MM.1S (cell line): ENCODE results near the gene L3MBTL3.

Source experiments
- DNase-seq: peaks from one replicate; pipeline ENCODE4 v3.0.0-alpha.2; 2015
- H2AFZ ChIP-seq: fragments of 300-600 bp; sonication (generic); 2 replicates; pipeline ENCODE4 v1.6.0; 2016; ENCODE audit warnings: antibody characterized with exemption, low read length
- H3F3A ChIP-seq: fragments of 300-600 bp; sonication (generic); 2 replicates; pipeline ENCODE4 v1.6.1; 2016; ENCODE audit warnings: mild to moderate bottlenecking, antibody characterized with exemption, low read length, moderate library complexity, mixed read lengths; ENCODE audit not compliant: insufficient read depth
- H3K27ac ChIP-seq: fragments of 300-600 bp; sonication (generic); 2 replicates; pipeline ENCODE4 v1.5.1; 2016; ENCODE audit warnings: mild to moderate bottlenecking, low read length
- H3K27me3 ChIP-seq: fragments of 300-600 bp; sonication (generic); replicated peaks from 2 replicates; pipeline ENCODE4 v1.6.0; 2016; ENCODE audit warnings: low read length; ENCODE audit not compliant: insufficient read depth
- H3K36me3 ChIP-seq: fragments of 300-600 bp; sonication (generic); replicated peaks from 2 replicates; pipeline ENCODE4 v1.6.1; 2016; ENCODE audit warnings: mild to moderate bottlenecking, low read length, mixed read lengths; ENCODE audit not compliant: insufficient read depth
- H3K4me1 ChIP-seq: fragments of 300-600 bp; sonication (generic); 2 replicates; pipeline ENCODE4 v1.6.1; 2016; ENCODE audit warnings: low read length, mixed read lengths
- H3K4me2 ChIP-seq: fragments of 300-600 bp; sonication (generic); 2 replicates; pipeline ENCODE4 v1.6.0; 2016; ENCODE audit warnings: low read depth, low read length
- H3K4me3 ChIP-seq: fragments of 300-600 bp; sonication (generic); 2 replicates; pipeline ENCODE4 v1.5.1; 2016; ENCODE audit warnings: low read length, mixed read lengths
- H3K79me2 ChIP-seq: fragments of 300-600 bp; sonication (generic); 2 replicates; pipeline ENCODE4 v1.6.1; 2016; ENCODE audit warnings: mixed run types, low read length, mixed read lengths
- H3K9ac ChIP-seq: fragments of 300-600 bp; sonication (generic); 2 replicates; pipeline ENCODE4 v1.6.1; 2016; ENCODE audit warnings: low read length, mixed read lengths
- H3K9me2 ChIP-seq: fragments of 300-600 bp; sonication (generic); replicated peaks from 2 replicates; pipeline ENCODE4 v1.6.1; 2016; ENCODE audit warnings: mild to moderate bottlenecking, low read length, mixed read lengths; ENCODE audit not compliant: insufficient read depth
- H3K9me3 ChIP-seq: fragments of 300-600 bp; sonication (generic); replicated peaks from 2 replicates; pipeline ENCODE4 v1.6.1; 2016; ENCODE audit warnings: mild to moderate bottlenecking, low read length, mixed read lengths; ENCODE audit not compliant: insufficient read depth
- H4K20me1 ChIP-seq: fragments of 300-600 bp; sonication (generic); 2 replicates; pipeline ENCODE4 v1.6.1; 2016; ENCODE audit warnings: mild to moderate bottlenecking, low read length, moderate library complexity, mixed read lengths; ENCODE audit not compliant: insufficient read depth
- CTCF ChIP-seq: fragments of 300-600 bp; sonication (generic); IDR thresholded peaks from 2 replicates; pipeline ENCODE4 v1.5.1; 2016; ENCODE audit warnings: antibody characterized with exemption, low read length, mixed read lengths
- EZH2 ChIP-seq: fragments of 300-600 bp; sonication (generic); optimal IDR thresholded peaks from 2 replicates; pipeline ENCODE3; 2017; ENCODE audit warnings: low read depth, mild to moderate bottlenecking, antibody characterized with exemption, low read length, mixed read lengths
- EZH2phosphoT487 ChIP-seq: fragments of 300-600 bp; sonication (generic); IDR thresholded peaks from 2 replicates; pipeline ENCODE4 v1.6.1; 2018; ENCODE audit warnings: antibody characterized with exemption, low read length

The L3MBTL3 gene

GRCh38 chr6:130070792-130071191 lies 52.4 kb downstream of the L3MBTL3 start:
- Histone ChIP-seq H4K20me1 (no peaks in the 10 kb centered on the region), H3K9ac (no peak overlapping the region), H2AFZ (no peak overlapping the region), H3K9me3 (no peaks in the 10 kb centered on the region), H3K9me2 (no peaks in the 10 kb centered on the region), H3F3A (no peaks in the 10 kb centered on the region), H3K27me3 (no peaks in the 10 kb centered on the region), H3K27ac (no peak overlapping the region), H3K79me2 (no peaks in the 10 kb centered on the region), H3K36me3 (no peaks in the 10 kb centered on the region), H3K4me2 (no peak overlapping the region), H3K4me1 (no peaks in the 10 kb centered on the region), H3K4me3 (no peak overlapping the region)
- DNase-seq = no peak
- TF ChIP-seq EZH2 (no peak), EZH2phosphoT487 (no peak), CTCF (no peak)

- no peaks in the 10 kb centered on the region for H3F3A ChIP-seq
- no peak overlapping the region for H3K4me2 ChIP-seq
- no peak overlapping the region for H2AFZ ChIP-seq
- H3K9me2 ChIP-seq = no peaks in the 10 kb centered on the region
- H3K79me2 ChIP-seq = no peaks in the 10 kb centered on the region
- H3K36me3 ChIP-seq = no peaks in the 10 kb centered on the region; the same call in 1 of the 2 replicates
- H3K27me3 ChIP-seq = no peaks in the 10 kb centered on the region
- H3K9ac ChIP-seq = no peak overlapping the region
- no peaks in the 10 kb centered on the region for H3K4me1 ChIP-seq
- no peak for DNase-seq
- H3K9me3 ChIP-seq = no peaks in the 10 kb centered on the region
- TF ChIP-seq EZH2 = no peak
- no peak for TF ChIP-seq EZH2phosphoT487
- no peak for TF ChIP-seq CTCF
- H3K27ac ChIP-seq = no peak overlapping the region
- no peaks in the 10 kb centered on the region for H4K20me1 ChIP-seq
- no peak overlapping the region for H3K4me3 ChIP-seq
Observed at GRCh38 chr6:130075879-130076460, 57.6 kb downstream of the L3MBTL3 start.

GRCh38 chr6:130076512-130076911 lies 58.1 kb downstream of the L3MBTL3 start:
- Histone ChIP-seq H2AFZ (no peak overlapping the region), H3K79me2 (no peaks in the 10 kb centered on the region), H3K9me2 (no peaks in the 10 kb centered on the region), H3K36me3 (no peaks in the 10 kb centered on the region; the same call in 1 of the 2 replicates), H3K4me1 (no peaks in the 10 kb centered on the region), H3K9me3 (no peaks in the 10 kb centered on the region), H3K27ac (no peak overlapping the region), H3K9ac (no peak overlapping the region), H3K4me3 (no peak overlapping the region), H3K4me2 (no peak overlapping the region), H4K20me1 (no peaks in the 10 kb centered on the region), H3K27me3 (no peaks in the 10 kb centered on the region), H3F3A (no peaks in the 10 kb centered on the region)
- DNase-seq = no peak
- no peak for TF ChIP-seq EZH2
- no peak for TF ChIP-seq EZH2phosphoT487
- no peak for TF ChIP-seq CTCF
